Activated CD8-positive, alpha-beta memory T cell treated with anti-CD3 and anti-CD28 coated beads, Interleukin-2, amount 50 U/mL, for 24 hours (primary cell): ENCODE data around the gene DOCK1.

Experiments used
- DNase-seq: peaks from one replicate; pipeline ENCODE4 v3.0.0-alpha.2; 2020; ENCODE audit errors: extremely low read depth

Gene DOCK1

DNA sequence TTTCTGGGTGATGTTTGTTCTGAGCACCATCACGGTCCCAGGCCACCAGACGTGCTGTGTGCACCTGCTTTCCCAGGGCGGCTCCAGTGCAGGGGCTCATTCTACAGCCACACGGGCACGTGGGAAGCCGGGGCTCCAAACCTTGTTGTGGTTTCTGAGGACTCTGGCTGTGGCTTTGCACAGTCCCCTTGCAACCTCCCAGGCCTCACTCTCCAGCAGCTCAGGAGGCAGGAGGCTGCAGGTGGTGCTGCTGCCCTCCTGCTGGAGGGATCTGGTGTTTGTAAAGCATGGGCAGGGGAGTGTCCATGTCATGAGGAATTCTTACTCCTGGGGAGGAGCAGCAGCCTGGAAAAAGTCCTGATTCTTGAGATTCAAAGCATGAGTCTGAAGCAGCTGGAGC is 236.9 kb downstream of the DOCK1 start:
- no peak for DNase-seq

DNA sequence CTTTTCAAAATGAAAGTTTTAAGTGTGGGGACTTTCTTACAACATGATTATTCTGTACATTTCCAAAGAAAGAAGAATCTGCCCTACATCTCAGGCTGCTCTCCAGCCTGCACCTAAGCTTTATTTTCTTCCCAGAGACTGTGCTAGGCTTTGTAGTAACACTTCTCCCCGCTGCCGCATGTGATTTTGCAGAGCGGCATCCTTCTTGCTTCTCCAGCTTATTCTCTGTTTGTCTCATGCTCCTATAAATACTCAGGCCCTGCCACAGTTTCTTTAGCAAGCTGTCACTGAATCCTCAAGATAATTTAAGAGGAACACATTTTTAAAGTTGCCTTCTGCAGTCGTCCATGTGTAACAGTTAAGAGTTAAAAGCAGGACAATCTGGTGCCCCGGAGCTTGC is 237.6 kb downstream of the DOCK1 start:
- no peak for DNase-seq

DNA sequence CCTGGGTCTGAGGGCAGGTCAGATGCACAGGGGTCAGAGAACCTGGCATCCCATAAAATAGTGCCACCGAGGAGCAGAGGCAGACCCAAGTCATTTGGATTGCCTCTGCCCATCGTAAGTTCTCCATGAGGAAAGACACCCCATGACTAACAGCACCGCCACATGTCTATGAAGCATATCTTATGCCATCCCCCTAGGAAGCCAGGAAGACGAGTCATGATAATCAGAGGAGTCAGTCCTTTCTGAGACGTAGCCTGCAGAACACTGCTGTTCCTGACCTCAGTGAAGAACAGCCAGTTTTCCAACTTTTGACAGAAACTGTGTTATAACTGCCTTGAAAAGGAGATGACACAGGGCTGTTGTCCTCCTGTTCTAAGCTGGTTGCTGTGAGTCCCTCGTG is 239.9 kb downstream of the DOCK1 start:
- DNase-seq: no peak

DNA sequence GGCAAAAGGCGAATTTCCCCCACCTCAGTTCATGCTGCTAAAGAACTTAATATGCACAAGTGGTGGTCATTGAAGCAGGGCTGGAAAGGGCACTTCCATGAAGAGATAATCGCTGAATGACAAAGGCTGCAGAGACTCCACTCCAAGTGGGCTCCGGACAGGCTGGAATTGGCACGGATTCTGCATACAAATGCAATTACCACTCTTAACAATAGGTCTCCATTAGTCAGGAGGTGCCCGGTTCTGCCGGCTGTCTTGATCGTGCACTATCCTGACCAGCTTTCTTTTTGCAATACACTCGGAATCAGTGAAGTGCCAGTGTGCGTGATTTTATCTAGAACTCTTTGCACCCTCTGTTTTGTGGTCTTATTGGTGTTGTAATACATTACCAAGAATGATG is 241.4 kb downstream of the DOCK1 start:
- DNase-seq: no peak

DNA sequence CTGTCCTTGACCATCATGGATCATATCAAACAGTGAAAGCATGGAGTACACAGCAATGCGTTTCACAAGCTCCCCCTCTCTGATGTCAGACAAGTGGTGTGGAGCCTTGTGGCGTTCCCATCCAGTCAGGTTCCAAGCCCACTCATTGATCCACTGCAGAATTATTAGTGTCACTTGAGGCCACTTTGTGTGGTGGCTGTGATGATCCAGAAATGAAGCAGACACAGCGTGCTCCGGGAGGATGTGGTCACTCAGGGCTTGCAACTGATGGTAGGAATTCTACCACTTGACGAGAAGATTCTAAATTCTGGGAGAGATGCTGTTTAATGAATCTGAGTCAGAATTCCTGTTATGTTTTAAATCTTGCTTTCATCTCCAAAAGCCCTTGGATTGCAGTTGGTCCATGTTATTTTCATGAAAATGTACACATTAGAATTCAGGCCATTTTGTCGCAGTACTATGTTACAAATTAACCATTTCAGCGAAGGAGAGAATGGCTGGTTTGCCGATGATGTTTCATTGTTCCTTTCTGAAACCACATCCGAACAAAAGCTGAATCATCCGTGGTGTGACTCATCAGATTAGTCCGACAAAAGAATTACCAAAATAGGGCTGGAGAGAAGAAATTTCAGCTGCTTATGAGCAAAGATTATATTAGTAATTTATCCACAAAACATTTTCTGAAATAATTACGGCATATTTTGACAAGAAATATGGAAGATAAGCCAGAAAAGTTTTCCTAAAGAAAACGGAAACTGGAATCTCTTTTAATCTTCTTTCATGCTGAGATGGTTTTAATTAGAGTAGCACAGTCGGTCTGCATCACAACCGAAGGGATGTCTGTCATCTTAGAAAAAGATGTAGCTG is 243.1 kb downstream of the DOCK1 start:
- no peak for DNase-seq

DNA sequence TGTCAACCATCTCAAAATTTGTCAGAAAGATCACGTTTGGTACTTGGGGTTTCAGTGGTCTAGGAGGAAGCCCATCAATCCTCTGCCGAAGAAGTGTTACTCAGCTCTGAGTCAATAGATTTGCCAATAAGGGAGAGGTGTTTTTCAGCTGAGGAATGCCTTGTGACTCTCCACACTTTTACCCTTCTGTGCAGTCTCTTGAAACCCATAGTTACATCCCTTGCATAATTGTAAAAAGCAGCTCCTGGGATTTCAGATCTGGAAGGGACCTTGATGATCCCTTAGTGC is 243.6 kb downstream of the DOCK1 start:
- DNase-seq: no peak

DNA sequence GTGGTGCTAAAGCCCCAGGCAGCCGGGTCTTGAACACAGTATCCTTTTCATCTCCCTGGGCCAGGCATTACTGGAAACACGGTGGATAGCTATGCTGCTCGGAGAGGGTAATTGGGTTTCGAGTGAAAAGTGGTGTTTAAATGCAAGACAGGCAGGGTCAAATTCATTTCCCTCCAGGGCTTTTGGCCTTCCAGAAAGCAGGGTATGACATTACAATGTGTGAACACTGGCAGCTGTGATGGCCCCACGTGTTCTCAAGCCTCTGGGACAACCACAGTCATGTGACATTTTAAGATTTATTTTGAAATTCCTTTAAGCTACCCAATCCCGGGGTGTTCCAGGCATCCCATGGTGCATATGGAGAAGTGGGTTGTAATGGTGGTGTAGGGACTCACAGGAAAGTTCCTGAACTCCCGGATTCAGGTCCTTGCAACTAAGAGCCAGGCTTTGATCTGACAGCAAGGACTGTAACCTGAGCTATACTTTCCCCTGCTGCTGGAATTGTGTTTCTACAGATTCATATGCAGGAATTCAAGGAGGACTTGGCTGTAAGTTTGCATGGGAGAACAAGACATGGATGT is 244.4 kb downstream of the DOCK1 start:
- no peak for DNase-seq

DNA sequence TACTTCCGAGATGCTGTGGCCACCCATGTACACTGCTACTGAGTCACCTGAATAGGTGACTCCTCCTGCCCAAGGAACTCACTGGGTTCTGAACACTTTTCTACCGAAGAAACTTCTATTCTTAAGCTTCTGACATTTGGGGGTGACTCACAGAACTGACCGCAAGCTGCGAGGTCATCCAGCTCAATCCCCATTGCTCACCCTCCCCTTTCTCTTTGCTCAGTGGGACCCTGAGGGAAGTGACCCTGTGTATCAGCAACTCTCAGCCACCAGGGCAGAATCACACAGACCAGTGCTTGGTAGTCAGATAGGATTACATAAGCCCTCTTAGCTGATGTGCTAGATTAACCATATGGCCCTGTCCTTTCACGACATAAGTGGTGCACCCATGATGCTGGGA is 244.9 kb downstream of the DOCK1 start:
- no peak for DNase-seq

DNA sequence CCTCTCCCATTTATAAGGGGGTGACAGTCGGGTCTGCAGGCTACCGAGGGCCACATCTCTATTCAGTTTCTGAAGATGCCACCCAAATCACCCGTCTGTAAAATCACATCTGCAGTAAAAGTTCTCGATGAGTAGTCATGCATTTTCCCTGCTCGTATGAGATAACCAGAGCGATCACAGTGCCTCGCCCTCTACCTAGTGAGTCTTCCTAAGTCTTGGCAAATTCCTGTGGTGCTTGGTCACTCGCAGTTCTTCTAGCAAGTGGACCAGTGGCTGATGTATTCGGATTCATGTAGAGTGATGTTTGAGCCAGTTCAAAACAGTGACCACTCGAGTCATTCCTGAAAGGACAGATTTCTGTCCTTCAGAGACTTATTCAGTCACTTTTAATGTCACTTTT is 246.3 kb downstream of the DOCK1 start:
- no peak for DNase-seq

DNA sequence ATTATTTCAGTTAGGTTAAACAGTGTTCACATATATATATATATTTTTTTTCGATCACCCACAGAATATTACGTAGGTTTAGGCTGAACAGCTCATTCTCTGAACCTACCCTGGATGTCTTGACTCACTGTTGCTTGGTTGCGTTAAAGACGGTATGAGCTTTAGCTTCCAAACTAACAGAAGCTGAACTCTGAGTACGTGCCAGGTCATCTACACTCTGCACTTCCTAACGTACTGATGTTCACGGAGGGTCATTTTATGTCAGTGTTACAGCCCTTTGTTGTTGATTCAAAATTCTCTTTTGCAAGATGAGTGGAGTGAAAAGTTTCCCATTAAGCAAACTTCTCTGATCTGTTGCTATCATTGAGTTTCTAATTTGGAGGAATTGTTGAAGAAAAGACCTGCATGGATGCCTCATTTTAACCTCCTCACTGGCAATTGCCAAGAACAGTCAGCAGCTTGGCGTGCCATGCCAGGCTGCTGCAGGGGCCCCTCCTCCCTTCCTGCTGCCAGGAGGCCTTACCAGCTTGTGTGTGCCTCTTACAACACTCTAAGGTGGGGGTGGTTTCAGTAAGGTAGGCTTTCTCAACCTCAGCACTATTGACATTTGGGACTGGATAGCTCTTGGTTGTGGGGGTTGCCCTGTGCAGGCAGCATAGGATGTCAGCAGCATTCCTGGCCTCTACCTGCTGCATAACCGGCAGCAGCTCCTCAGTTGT is 246.9 kb downstream of the DOCK1 start:
- DNase-seq: no peak

DNA sequence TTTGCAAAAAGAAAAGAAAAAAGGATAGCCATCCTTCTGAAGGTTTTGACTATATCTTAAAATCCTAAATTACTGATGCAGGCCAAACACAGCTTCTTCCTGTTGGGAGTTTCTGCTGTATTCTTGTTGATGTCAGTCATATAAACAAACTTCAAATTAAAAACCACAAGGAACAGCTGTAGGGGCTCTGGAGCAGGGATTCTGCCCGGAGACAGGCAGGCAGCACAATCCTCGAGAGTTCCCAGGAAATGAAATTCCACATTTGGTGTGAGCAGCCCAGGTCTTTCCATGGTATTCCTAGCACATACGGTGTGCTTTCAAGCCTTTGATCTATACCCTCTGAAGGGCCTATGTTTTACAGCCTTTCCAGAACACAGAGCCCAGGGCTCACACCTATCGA is 248.0 kb downstream of the DOCK1 start:
- DNase-seq: no peak

DNA sequence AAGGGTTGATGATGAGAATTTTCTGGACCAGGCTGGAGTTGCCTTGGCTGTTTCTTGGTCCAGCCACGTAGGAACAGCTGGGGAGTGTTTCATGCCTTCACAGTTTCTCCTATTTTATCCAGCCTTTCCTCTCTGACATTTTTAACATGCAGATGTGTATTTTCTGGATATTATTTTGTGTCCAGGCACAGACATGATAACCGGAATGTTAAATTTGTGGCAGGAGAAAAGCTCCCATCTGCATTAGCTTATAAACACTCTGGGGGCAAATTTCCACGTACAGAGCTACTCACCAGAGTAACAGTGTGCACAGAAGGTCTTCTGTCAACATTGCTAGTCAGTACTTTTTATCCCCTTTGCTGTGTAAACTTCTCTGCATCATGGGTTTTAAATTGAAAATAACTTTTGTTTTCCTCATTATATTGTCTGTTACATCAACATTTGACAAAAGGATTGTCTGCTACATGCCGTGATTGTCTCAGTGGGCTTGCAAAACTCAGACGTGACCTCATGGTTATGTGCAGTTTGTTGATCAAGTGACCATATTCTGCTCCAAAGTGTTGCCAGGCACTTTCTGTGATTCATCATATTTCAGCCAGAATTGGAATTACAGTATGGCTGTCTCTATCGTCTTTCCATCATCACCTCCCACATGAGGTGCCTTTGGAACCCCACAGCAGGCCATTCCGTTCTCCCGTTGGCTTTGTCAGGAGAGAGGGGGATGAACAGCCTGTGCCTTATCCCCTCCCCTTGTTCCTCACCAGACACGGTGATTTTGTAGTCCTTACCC is 249.8 kb downstream of the DOCK1 start:
- no peak for DNase-seq

DNA sequence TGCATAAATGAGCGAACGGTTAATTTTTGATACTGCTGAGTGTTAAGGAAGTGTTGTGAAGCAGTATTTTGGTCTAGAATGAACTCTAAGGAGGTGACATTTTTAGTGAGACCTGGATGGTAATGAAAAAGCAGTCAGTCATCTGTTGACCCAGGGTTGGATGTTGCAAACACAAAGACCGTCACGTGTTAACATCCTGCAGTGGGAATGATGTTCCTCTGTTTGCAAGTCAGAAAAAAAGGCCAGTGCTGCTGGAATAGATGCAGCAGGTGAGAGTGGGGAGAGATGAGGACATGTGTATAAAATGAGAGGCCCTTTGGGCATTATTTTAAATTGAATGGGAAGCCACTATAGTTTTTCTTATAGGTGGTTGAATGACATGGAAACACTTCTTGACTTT is 251.9 kb downstream of the DOCK1 start:
- DNase-seq: no peak

DNA sequence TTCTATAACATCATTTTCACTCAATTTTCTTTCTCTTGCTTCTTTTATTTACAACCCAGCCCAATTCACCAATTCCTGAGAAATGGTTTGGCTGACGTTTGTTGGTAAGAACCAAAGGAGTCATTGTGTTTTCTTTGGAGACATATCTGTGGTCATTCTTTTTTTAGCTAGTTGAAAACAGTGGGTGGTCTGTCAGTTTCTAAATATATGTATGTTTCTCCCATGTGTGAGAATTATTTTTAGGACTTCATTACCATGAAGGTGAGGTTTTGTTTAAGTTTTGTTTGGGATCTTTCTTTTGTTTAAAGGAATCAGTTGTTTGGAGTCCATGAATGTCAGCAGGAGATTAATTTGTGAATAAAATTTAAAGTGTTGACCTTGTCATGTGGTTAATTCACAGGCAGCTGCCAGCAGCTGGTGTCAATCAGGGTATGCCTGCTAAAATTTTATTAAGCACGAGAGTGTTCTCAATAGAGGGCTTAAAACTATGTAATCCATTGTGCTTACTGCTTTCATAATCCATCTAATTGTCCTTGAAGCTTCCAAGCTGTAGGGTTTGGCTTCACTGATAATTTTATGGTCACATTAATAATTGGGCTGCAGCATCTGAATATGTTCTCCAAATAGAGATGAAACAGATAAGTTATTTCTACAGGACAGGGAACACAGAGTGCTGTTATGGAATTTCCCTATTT is 252.4 kb downstream of the DOCK1 start:
- DNase-seq: no peak

DNA sequence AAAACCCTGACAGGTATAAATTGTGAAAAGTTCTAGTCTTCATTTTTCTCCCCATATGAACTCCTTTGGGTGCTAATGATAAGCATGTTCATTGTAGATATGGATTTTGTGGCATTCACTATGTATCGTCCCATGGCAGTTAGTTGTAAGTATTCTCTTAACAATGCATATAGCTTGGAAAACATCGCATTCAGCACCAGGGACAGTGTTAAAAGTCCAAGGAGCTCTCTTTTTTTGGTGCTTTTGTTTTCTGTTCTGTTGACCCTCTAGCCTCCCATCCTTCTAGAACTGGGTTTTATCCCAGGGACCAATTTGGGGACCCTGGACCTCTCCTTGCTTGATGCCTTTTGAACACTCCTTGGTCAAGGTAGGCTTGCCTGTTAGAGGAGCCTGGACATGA is 253.4 kb downstream of the DOCK1 start:
- no peak for DNase-seq

DNA sequence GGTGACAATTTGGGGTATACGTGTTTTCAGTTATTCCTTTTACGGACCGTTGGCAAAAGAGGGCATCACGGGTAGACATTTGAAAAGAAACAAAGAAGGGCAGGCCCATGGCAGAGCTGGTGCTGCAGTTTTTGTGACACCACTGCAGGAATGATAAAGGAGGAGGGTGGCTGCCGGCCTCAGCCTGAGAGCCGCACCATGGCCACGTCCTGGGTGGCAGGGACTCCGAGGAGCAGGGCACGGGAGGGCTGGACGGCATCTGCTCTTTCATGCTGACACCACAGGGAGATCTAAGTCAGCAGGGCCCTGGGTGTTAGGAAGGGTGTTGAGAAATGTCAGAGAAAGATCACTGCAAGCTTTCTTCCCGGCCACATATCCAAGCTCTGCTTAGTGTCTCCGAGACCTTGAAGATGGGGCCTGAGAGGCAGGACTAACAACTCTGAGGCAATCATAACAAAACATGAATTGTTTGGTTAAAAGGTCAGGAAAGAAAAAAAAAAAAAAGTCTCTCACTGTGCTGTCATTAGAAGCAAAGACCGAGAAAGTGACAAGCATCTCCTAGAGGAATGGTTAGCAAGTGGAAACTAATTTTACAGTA is 254.5 kb downstream of the DOCK1 start:
- DNase-seq: no peak

DNA sequence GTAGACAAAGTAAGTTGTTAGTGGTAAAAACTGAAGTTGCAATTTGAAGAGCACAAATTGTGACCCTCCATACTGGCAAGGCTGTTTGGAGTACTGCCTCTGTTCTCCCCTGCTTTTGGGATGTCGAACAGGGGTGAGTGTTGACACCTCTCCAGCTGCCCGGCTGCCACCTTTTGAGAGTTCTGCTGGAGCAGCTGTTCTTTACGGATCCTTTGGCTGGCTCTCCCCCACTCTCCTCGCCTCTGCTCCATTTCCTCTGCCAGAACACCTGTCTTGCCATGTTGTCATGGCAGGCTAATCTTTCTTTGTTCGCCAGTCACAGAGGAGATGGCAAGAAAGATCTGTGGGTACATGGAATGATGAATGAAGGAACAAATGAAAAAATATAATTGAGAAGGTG is 256.3 kb downstream of the DOCK1 start:
- DNase-seq: no peak

DNA sequence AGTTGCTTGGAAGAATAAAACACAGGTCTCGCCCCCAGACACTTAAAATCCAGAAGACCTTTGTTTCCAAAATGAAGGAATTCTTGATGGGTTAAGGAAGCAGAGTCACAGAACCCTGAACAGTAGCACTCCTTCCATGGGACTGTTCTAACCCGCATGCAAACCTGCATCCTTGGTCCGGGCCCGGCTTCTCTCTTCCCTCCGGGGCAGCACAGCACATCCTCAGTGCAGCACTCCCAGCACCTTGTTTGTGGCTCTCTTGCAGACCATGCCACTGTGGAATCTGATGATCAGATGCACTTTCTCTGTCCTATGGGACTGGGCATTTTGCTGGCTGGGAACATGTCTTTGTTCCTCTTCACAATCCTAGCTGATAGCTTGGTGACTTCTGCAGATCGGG is 257.6 kb downstream of the DOCK1 start:
- DNase-seq: no peak

DNA sequence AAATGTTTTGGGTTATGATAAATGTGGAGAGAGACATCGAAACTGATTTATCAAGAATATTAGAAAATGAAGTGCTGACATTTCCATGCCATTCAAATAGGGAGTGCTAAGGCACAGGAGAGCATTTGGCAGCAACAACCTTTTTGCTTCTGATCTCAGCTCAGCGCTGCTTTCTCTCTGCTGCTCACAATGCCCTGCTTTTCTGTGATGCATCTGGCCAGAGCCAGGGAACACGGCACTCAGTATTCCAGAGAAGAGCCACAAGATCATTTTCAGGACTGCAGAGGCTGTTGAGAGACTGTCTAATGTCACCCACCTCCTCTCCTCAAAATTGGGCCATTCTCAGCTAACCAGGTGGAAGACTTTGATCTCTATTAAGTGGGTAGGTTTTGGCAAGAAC is 263.0 kb downstream of the DOCK1 start:
- DNase-seq: no peak

DNA sequence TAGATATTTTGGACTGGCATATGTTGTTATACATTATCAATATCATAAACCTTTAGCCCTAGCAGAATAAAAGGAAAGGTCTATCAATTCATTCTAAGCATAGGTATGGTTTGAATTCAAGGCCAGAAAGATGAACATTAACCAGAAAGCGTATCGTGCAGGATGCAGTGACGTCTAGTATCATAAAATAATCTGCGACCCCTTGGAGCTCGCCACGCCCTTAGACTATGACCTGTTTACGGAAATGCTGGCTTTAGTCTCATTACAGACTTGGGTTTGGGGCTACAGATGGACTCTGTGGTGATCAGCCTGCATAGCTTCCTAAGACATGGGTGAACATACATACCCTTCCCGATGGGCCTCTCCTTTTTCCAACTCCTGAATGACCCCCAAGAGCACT is 269.6 kb downstream of the DOCK1 start:
- DNase-seq: no peak

DNA sequence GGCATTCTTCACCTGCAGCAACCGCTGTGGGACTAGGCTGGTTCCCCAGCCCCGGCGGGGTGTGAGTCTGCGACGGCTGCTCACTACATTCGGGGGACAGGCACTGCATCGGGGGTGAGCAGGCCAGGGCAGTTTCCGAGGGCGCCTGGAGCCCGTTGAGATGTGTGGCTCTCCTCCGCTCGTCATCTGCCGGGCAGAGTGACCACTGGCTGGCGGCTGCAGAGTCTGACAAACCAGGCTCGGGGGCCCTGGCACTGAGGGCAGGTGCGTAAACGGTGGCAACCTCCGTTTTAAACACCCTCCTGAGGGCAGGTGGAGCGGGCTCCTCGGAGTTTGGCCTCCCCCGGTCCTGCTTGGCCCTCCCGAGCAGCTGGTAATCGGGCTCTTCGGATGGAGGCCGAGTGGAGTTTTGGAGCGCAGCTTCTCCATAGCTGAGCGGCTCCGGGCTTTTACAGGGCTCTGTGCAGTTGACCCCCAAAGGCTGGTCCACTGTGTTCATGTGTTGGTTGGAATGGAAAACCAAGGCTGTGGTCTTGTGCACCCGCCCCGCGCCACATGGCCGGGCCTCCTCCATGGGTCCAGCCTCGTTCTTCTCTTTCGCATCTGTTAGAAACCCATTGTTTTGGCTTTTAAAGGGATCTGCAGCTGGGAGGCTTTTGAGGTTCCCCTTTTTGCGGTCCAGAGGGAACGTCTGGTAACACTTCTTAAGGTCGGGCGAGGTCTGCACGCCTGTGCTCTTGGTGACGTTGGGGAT is 270.3 kb downstream of the DOCK1 start:
- no peak for DNase-seq
